ENCODE data around the gene SPRY4. TPM values are rescaled to one million over a fixed set of nuclear protein-coding genes. Genes with fewer than 3 reads are reported as not detected.

SPRY4 gene
- total and polyA plus RNA-seq, 2 of the 13 experiments (the other 11 are each of a cell fraction or from before 2014, with no cell fraction given): 8.9 to 17.8 TPM

DNA sequence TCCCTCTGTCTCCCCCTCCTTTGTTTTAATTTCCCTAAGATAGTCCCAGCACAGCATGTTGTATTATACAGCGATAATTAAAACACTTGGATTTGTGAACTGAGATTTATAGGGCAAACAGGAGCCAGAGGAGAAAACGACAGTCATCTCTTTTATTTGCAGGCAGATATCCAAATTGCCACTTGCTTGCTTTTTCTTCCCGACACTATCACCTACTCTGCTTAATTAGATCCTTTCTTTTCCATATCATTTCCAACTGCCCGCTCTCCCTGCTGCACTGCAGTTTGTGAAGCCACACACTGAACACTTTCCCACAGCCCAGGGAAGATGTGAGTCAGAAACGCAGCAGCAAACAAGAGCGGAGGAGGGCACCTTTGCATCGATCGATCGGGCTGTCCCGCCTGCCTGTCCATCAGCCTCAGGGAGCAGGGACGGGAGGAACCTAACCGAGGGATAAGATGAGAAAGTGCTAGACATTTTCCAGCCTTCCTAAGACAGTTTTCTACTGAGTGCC, 35.8 kb upstream of the SPRY4 start:
- intact Hi-C loops (cut with micrococcal nuclease; ENCODE audit: unreplicated experiment) (loop anchor here (5.0 kb wide), 1 partner anchor 193 kb away; no protein-coding TSS in a partner anchor), in situ Hi-C loops (cut with HindIII; ENCODE audit: extremely low pct_ligation_motif_present, low pct_unique_long_range_greater_than_20kb) (loop anchor here (5.0 kb wide), 1 partner anchor 33 kb away; the partner anchor contains the start of gene SPRY4)
- ChIA-PET POLR2A (interaction anchor here (0.8 to 5.2 kb wide), 7 partner anchors 10 to 80 kb away, joined by 3 to 122 read pairs (median 4); partner anchors contain the start of gene SPRY4), CTCF (ENCODE audit: low intra/inter-chr PET ratio, low total read pairs) (no interaction called here)
- peaks cover 46% of the 10 kb centered on the region for H3K79me2 ChIP-seq (ENCODE audit: insufficient read depth, low read length)
- H3K9ac ChIP-seq (ENCODE audit: insufficient read depth, low read depth, low read length): peak overlapping the region; percentile 67
- DNase-seq (ENCODE audit: low spot score) (peak; percentile 91), ATAC-seq (peak; percentile 66), FAIRE-seq (peak; percentile 95)
- peaks cover 84% of the 10 kb centered on the region for H3K4me1 ChIP-seq (ENCODE audit: insufficient read depth, low read length)
- no peaks in the 10 kb centered on the region for H3K36me3 ChIP-seq (replicated peaks in 1 of 2; ENCODE audit: control insufficient read depth in 1 of 2, insufficient read depth in 2 of 2, low read length in 2 of 2)
- no TSS peak for BruUV-seq (replicated peaks)
- H4K20me1 ChIP-seq (ENCODE audit: insufficient read depth, low read length): no peaks in the 10 kb centered on the region
- H3K27ac ChIP-seq (ENCODE audit: extremely low read length, insufficient read depth, low read length): peak overlapping the region; percentile 74
- H3K9me3 ChIP-seq (ENCODE audit: low read length): no peaks in the 10 kb centered on the region
- no peaks in the 10 kb centered on the region; a peak in 1 of 5 replicates for H3K27me3 ChIP-seq (ENCODE audit: control insufficient read depth in 1 of 2, insufficient read depth in 2 of 2, low read length in 2 of 2)
- 1% methylated on average over 12 of the region's 12 CpGs for WGBS (ENCODE audit: low lambda C conversion rate)
- H3K4me3 ChIP-seq (replicated peaks in 1 of 3; ENCODE audit: insufficient read depth in 1 of 3, low read depth in 2 of 3, low read length in 3 of 3): peak overlapping the region; percentile 24 to 47 (median 32); a peak in 5 of 6 replicates
- peak overlapping the region; percentile 84 for H3K4me2 ChIP-seq (ENCODE audit: low read depth, low read length)
- no peak overlapping the region for H2AFZ ChIP-seq (ENCODE audit: low read length)
- peak; percentile 79 for TF ChIP-seq PHF21A (CRISPR knock-in tag; IDR thresholded peaks at IDR 0.05)
- TF ChIP-seq, protein P1, sequence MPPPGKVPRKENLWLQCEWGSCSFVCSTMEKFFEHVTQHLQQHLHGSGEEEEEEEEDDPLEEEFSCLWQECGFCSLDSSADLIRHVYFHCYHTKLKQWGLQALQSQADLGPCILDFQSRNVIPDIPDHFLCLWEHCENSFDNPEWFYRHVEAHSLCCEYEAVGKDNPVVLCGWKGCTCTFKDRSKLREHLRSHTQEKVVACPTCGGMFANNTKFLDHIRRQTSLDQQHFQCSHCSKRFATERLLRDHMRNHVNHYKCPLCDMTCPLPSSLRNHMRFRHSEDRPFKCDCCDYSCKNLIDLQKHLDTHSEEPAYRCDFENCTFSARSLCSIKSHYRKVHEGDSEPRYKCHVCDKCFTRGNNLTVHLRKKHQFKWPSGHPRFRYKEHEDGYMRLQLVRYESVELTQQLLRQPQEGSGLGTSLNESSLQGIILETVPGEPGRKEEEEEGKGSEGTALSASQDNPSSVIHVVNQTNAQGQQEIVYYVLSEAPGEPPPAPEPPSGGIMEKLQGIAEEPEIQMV (CRISPR knock-in tag; IDR thresholded peaks at IDR 0.05; ENCODE audit: low read depth): no peak; the same call in 1 of the 2 replicates
- TF ChIP-seq MTA3 (CRISPR knock-in tag; IDR thresholded peaks at IDR 0.05): no peak
- TF ChIP-seq, protein P2, sequence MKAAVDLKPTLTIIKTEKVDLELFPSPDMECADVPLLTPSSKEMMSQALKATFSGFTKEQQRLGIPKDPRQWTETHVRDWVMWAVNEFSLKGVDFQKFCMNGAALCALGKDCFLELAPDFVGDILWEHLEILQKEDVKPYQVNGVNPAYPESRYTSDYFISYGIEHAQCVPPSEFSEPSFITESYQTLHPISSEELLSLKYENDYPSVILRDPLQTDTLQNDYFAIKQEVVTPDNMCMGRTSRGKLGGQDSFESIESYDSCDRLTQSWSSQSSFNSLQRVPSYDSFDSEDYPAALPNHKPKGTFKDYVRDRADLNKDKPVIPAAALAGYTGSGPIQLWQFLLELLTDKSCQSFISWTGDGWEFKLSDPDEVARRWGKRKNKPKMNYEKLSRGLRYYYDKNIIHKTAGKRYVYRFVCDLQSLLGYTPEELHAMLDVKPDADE (CRISPR knock-in tag; IDR thresholded peaks at IDR 0.05): no peak
- peak; percentile 99 for TF ChIP-seq MEIS2 (CRISPR knock-in tag; IDR thresholded peaks at IDR 0.05)
- no peak for TF ChIP-seq ZNF207 (IDR thresholded peaks at IDR 0.05; ENCODE audit: borderline replicate concordance)
- TF ChIP-seq XBP1 (CRISPR knock-in tag; IDR thresholded peaks at IDR 0.05): no peak
- TF ChIP-seq CBFB (CRISPR knock-in tag; IDR thresholded peaks at IDR 0.05): 0 out of 2 replicates have a peak, but pooled peaks have one; percentile 29
- peak; percentile 85; the same call in 1 of the 2 replicates for TF ChIP-seq ZNF589 (CRISPR knock-in tag; conservative IDR thresholded peaks at IDR 0.05)
- TF ChIP-seq, protein P3, sequence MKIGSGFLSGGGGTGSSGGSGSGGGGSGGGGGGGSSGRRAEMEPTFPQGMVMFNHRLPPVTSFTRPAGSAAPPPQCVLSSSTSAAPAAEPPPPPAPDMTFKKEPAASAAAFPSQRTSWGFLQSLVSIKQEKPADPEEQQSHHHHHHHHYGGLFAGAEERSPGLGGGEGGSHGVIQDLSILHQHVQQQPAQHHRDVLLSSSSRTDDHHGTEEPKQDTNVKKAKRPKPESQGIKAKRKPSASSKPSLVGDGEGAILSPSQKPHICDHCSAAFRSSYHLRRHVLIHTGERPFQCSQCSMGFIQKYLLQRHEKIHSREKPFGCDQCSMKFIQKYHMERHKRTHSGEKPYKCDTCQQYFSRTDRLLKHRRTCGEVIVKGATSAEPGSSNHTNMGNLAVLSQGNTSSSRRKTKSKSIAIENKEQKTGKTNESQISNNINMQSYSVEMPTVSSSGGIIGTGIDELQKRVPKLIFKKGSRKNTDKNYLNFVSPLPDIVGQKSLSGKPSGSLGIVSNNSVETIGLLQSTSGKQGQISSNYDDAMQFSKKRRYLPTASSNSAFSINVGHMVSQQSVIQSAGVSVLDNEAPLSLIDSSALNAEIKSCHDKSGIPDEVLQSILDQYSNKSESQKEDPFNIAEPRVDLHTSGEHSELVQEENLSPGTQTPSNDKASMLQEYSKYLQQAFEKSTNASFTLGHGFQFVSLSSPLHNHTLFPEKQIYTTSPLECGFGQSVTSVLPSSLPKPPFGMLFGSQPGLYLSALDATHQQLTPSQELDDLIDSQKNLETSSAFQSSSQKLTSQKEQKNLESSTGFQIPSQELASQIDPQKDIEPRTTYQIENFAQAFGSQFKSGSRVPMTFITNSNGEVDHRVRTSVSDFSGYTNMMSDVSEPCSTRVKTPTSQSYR (CRISPR knock-in tag; IDR thresholded peaks at IDR 0.05; ENCODE audit: borderline replicate concordance): peak; percentile 15; the same call in 1 of the 2 replicates
- no peak for TF ChIP-seq ZNF766 (CRISPR knock-in tag; IDR thresholded peaks at IDR 0.05; ENCODE audit: borderline replicate concordance)
- peak; percentile 54; the same call in 1 of the 2 replicates for TF ChIP-seq HNF4G (IDR thresholded peaks at IDR 0.05; ENCODE audit: borderline replicate concordance, low read depth, low read length)
- 0 out of 2 replicates have a peak, but pooled peaks have one; percentile 10 for TF ChIP-seq HNF4G (CRISPR knock-in tag; IDR thresholded peaks at IDR 0.05; ENCODE audit: borderline replicate concordance, low read depth)
- TF ChIP-seq MZF1 (CRISPR knock-in tag; IDR thresholded peaks at IDR 0.05; ENCODE audit: borderline replicate concordance): no peak
- no peak for TF ChIP-seq ZNF20 (CRISPR knock-in tag; IDR thresholded peaks at IDR 0.05)
- TF ChIP-seq ZNF230 (CRISPR knock-in tag; IDR thresholded peaks at IDR 0.05): no peak
- TF ChIP-seq PITX1 (CRISPR knock-in tag; IDR thresholded peaks at IDR 0.05): peak; percentile 81
- TF ChIP-seq, protein P4, sequence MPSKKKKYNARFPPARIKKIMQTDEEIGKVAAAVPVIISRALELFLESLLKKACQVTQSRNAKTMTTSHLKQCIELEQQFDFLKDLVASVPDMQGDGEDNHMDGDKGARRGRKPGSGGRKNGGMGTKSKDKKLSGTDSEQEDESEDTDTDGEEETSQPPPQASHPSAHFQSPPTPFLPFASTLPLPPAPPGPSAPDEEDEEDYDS (CRISPR knock-in tag; IDR thresholded peaks at IDR 0.05): peak; percentile 72
- TF ChIP-seq KLF12 (CRISPR knock-in tag; IDR thresholded peaks at IDR 0.05; ENCODE audit: borderline replicate concordance): no peak
- peak; percentile 72 for TF ChIP-seq TEAD3 (CRISPR knock-in tag; optimal IDR thresholded peaks at IDR 0.05; ENCODE audit: borderline replicate concordance)

All from HepG2 (cell line).